ENCODE data around the gene E2F4. TPM values are rescaled to one million over a fixed set of nuclear protein-coding genes. Genes with fewer than 3 reads are reported as not detected.

The E2F4 gene
- total and polyA plus RNA-seq, 2 of the 13 experiments (the other 11 are each of a cell fraction or from before 2014, with no cell fraction given) = 84.8 to 91.2 TPM

GRCh38 chr16:67150833-67151396 is 41.0 kb upstream of the E2F4 start, which contains the start of gene B3GNT9 (continued):
- TF ChIP-seq IRX3 (CRISPR knock-in tag; IDR thresholded peaks at IDR 0.05; ENCODE audit: borderline replicate concordance, low read depth) (no peak), ZXDC (CRISPR knock-in tag; IDR thresholded peaks at IDR 0.05) (peak; percentile 66; the same call in 1 of the 2 replicates), SATB2 (CRISPR knock-in tag; IDR thresholded peaks at IDR 0.05) (no peak), HMG20B (CRISPR knock-in tag; conservative IDR thresholded peaks at IDR 0.05) (0 out of 2 replicates have a peak, but pooled peaks have one; percentile 34), REPIN1 (CRISPR knock-in tag; IDR thresholded peaks at IDR 0.05; ENCODE audit: borderline replicate concordance, low read depth) (peak; percentile 37; the same call in 1 of the 2 replicates), TGIF2 (CRISPR knock-in tag; IDR thresholded peaks at IDR 0.05) (peak; percentile 41; the same call in 1 of the 2 replicates), FOSL1 (CRISPR knock-in tag; IDR thresholded peaks at IDR 0.05; ENCODE audit: borderline replicate concordance) (no peak), ZNF33A (CRISPR knock-in tag; IDR thresholded peaks at IDR 0.05; ENCODE audit: borderline replicate concordance) (no peak), SMYD3 (CRISPR knock-in tag; IDR thresholded peaks at IDR 0.05) (peak; percentile 73; the same call in 1 of the 2 replicates), THAP11 (CRISPR knock-in tag; IDR thresholded peaks at IDR 0.05) (no peak; the same call in 1 of the 2 replicates), ZNF496 (CRISPR knock-in tag; IDR thresholded peaks at IDR 0.05; ENCODE audit: insufficient replicate concordance) (no peak), STAT6 (CRISPR knock-in tag; IDR thresholded peaks at IDR 0.05; ENCODE audit: borderline replicate concordance) (0 out of 2 replicates have a peak, but pooled peaks have one; percentile 57), RXRA (CRISPR knock-in tag; IDR thresholded peaks at IDR 0.05) (peak; percentile 67), CHD4 (IDR thresholded peaks at IDR 0.05; ENCODE audit: borderline replicate concordance, low read length) (no peak), ZNF446 (CRISPR knock-in tag; IDR thresholded peaks at IDR 0.05) (no peak), SIN3A (IDR thresholded peaks at IDR 0.05; ENCODE audit: borderline replicate concordance, low read depth, low read length) (0 out of 2 replicates have a peak, but pooled peaks have one; percentile 67)
- TF ChIP-seq, protein P1, sequence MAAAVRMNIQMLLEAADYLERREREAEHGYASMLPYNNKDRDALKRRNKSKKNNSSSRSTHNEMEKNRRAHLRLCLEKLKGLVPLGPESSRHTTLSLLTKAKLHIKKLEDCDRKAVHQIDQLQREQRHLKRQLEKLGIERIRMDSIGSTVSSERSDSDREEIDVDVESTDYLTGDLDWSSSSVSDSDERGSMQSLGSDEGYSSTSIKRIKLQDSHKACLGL (CRISPR knock-in tag; IDR thresholded peaks at IDR 0.05) = peak; percentile 81
- TF ChIP-seq, protein P2, sequence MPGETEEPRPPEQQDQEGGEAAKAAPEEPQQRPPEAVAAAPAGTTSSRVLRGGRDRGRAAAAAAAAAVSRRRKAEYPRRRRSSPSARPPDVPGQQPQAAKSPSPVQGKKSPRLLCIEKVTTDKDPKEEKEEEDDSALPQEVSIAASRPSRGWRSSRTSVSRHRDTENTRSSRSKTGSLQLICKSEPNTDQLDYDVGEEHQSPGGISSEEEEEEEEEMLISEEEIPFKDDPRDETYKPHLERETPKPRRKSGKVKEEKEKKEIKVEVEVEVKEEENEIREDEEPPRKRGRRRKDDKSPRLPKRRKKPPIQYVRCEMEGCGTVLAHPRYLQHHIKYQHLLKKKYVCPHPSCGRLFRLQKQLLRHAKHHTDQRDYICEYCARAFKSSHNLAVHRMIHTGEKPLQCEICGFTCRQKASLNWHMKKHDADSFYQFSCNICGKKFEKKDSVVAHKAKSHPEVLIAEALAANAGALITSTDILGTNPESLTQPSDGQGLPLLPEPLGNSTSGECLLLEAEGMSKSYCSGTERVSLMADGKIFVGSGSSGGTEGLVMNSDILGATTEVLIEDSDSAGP (CRISPR knock-in tag; IDR thresholded peaks at IDR 0.05; ENCODE audit: borderline replicate concordance) = peak; percentile 84; the same call in 1 of the 2 replicates
- TF ChIP-seq, protein P3, sequence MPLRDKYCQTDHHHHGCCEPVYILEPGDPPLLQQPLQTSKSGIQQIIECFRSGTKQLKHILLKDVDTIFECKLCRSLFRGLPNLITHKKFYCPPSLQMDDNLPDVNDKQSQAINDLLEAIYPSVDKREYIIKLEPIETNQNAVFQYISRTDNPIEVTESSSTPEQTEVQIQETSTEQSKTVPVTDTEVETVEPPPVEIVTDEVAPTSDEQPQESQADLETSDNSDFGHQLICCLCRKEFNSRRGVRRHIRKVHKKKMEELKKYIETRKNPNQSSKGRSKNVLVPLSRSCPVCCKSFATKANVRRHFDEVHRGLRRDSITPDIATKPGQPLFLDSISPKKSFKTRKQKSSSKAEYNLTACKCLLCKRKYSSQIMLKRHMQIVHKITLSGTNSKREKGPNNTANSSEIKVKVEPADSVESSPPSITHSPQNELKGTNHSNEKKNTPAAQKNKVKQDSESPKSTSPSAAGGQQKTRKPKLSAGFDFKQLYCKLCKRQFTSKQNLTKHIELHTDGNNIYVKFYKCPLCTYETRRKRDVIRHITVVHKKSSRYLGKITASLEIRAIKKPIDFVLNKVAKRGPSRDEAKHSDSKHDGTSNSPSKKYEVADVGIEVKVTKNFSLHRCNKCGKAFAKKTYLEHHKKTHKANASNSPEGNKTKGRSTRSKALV (CRISPR knock-in tag; IDR thresholded peaks at IDR 0.05) = peak; percentile 91
